Embryonic facial prominence (tissue), 1 donor: ENCODE measurements around the gene C1QL4.
A peak's percentile ranks its signal among the peaks of the same experiment; 100 is the strongest.
"Not testable (repeated sequence)": the region's sequence is repeated elsewhere in the genome, so short reads cannot be mapped to it uniquely, and the experiment has no call there.

Source experiments
- DNase-seq: peaks from one replicate; pipeline ENCODE4 v3.0.0-alpha.2; 2016; ENCODE audit errors: extremely low spot score

The C1QL4 gene

DNA sequence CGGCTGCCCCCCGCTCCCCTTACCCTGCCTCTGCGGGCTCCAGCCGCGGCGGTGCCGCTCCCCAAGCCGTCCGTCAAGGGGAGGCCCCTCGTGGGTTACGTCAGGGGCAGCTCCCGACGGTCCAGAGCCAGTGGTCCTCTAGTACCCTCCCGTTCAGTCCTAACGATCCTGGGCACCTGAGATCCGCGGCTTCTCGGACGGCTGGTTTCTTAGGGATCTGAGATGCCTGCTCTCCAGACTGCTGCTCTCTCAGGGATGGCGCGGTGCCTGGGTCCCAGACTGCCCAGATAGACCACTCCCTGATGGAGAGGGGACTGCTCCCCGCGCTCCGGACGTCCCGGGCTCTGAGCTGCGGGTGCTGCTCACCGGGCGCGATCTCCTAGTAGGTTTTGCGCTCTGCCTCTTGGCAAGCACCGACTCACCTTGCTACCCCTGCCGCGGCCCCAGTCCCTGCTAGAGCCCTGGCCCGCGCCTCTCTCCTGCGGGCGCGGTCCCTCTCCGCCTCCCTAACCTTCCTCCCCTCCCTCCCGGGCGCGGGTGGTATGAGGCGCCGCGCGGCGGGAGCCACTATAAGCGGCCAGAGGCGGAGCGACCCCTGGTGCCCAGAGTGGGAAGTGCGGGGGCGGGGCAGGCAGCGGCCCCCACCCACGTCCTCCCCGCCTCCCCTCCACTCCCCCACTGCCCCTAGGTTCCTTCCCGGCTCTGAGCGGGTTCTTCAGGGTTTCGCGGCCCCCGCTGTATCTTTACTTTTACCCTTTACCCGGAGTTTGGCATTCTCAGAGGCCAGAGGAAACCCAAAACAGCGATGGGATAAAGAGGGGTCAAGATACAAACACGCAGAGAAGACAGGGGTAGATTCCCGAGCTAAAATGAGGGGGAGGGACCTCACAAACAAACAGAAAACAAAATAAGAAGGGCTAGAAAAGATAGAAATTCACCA, at the start of gene C1QL4:
C1QL4 (minus strand) TSS at position 544 of the 940 bp plus-strand sequence. CDS start 711 bp downstream, outside the sequence.
- DNase-seq = peak; percentile 58

DNA sequence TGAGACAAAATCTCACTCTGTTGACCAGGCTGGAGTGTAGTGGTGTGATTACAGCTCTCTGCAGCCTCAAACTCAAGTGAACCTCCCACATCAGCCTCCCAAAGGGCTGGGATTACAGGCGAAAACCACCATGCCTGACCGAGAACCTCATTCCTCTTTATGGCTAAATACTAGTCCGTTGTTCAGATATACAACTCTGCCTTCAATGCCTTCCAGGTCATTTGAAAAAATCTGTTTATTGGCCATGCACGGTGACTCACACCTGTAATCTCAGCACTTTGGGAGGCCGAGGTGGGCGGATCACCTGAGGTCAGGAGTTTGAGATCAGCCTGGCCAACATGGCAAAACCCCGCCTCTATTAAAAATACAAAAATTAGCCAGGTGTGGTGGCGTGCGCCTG, 43.2 kb upstream of the C1QL4 start:
- DNase-seq = not testable (repeated sequence)

DNA sequence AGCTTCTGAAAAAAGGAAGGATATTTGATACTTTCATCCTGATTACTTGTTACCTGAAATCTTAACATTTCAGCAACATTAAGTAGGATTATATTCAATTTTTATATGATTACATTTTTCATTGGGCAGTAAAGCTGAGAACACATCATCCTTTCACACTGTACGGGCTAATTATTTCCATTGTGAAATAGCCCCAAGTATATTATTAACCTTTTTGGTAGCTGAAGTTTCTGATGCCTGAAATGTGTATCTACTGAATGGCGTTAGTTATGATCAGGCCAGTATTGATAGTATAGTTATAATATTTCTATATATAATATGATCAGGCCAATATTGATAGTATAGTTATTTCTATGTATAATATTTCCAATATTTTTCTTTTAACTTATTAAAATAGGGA, 40.4 kb upstream of the C1QL4 start:
- no peak for DNase-seq

DNA sequence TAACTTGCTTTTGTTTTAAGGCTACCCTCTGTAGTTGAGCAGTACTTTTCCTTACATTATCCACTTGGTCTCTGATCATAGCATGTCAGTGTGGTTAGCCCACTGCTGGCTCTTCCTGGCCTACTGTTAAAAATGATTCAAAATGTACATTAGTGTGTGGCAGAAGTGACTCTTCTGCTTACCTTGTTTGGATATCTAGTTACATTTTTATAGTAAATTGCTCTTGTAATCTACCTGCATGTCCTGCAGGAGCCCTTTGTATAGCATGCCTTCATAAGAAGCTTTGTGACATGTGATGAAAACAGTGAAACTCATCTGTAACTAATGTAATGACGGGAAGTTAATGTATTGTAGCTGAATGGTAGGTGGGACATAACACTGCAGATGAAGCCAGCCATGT, 38.4 kb upstream of the C1QL4 start:
- no peak for DNase-seq

DNA sequence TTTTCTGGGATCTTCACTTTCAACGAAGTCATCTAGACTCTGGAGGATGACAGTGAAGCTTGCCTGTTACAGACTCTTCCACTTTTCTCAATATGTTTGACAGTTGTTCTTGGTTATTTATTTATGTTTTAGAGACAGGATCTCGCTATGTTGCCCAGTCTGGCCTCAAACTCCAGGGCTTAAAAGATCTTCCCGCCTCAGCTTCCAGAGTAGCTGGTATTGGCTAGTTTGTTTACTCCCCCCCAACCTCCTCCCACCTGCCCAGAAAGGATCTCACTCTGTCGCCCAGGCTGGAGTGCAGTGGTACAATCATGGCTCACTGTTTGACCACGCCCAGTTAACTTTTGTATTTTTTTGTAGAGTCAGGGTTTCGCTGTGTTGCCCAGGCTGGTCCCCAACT, 33.6 kb upstream of the C1QL4 start:
- no peak for DNase-seq

DNA sequence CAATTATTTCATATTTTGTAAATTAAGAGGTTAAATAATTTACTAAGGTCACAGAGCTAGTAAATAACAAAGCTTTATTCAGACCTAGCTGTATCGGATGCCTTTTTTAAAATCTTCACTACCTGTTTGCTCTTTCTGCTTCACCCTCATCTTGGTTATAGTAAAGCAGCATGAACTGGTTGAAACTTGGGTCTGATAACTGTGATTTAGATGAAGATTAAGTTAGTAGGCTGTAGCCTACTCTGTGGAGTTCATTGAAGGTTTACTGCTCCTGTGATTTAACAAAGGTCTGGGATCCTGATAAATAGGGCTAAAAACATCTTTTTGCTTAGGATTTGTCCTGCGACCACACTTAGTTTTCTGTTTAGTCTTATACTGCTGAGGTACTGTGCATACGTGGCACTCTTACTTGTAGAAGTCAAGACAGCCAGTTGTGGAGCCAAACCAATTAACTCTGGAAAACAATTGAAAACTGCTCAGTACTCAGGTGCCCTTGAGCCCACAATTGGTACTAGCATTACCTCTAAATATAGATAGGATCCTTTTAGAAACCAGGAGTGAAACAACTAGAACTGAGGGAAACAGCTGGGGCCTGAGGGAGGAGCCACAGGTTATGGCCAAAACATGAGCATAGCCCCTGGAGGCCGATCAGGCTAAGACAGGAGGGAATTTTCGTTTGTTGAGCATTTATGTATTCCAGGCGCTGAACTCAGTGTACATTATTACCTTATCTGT, 32.6 kb upstream of the C1QL4 start:
- DNase-seq = no peak

DNA sequence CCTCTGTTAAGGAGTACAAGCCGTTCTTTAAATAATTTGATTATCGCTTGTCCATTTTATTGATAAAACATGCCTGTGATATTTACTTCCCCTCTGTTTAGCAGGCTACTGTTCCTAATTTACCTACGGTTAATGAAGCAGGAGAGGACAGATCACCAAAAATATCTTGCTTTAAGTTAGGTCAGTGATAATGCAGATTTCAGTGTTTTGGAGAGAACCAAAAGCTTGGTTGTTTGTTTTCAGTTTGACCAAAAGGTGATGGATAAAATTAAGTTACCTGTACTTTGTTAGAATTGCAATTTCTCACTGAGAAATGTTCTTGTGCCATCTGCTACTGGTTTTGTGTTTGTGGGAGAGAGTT, 31.2 kb upstream of the C1QL4 start:
- DNase-seq = no peak

DNA sequence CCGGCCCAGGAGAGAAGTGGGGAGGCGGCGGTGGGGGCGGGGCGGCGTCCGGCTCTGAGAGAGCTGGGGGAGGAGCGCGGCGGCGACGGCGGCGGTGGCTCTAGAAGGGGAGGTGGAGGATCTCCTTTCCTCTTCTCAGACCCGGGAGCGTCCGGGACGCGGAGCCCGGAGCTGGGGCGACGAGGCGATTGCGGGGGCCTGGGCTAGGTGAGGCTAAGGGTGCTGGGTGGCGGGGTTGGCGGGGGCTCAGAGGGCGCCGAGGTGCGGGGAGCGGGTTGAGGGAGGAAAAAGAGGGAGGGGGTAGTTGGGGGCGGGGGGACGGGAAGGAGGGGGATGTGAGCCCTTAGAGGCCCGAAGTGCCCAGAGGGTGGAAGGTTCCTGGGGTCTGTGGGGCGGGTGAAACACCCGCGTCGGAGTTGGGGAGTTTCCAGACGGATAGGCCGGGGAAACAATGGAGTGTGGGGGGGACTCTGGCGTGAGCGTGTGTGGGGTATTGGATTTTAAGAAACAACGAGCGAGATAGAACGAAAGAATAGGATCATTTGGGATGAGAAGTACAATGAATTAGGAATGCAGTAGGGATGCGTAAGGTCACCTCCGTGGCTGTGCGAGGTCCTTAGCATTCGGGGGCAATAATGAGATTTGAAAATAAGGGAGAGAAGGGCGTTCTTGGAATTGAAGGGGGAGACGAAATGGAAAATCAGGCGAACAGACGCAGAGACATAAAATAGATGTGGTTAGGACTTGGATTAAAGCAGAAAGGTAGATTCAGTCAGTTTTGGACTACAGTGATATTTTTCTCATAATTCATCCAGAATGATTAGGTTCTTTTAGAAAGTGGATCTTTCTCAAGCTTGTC, 30.6 kb upstream of the C1QL4 start, which contains the start of gene SPATS2:
SPATS2 (plus strand) TSS at position 82 of the 859 bp plus-strand sequence. CDS start 93,551 bp downstream, outside the sequence.
- no peak for DNase-seq

DNA sequence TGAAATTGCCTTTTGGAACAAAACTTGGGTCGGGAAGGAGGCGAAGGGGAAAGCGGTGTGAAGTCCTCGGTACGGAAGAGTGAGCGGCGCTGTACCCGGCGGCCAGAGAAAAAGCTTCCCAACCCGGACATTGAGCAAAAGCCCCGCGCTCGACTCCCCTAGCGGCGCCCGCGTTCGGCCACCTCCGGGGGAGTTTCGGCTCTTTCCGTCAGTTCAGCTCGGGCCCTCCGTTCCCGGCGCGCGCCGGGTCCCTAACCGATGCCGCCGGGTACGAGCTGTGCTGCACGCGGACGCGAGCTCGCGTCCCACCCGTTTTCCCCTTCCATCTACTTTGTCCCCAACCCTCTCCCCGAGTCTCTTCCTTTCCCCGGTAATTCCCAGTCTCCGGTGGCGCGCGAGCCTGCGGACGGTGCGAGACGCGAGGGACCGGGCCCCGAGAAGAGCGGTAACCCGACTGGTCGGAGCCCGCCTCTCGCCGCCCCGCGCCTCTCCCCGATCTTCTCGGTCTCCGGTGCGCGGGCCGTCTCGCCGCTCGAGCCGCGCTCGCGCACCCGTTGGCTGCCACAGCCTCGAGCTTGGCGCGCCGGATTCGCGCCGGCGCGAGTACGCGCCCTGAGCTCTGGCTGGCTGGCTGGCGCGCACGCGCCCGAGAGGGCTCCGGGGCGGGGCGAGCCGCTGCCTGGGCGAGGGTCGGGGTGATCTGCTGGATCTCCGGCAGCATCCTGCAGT, 29.8 kb upstream of the C1QL4 start:
- peak; percentile 86 for DNase-seq

DNA sequence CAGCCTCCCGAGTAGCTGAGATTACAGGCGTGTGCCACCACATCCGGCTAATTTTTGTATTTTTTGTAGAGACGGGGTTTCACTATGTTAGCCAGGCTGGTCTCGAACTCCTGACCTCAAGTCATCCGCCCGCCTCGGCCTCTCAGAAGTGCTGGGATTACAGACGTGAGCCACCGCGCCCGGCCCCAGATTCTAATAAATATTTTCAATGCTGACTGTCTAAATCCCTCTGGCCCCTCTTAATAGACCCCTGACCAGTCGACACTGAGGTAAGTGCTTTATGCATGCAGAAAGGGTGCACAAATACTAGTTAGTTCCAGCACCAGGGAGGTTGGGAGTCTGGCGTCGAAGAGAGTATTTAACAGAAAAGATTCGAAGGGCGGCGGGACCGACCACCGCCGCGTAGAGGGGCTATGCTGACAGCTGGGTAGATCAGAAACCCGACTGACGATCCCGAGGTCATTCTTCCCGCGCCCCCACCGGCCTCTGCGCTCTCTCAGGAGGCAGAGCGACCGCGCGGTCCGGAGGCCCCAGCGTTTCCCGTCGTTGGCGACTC, 29.2 kb upstream of the C1QL4 start:
- DNase-seq = no peak

DNA sequence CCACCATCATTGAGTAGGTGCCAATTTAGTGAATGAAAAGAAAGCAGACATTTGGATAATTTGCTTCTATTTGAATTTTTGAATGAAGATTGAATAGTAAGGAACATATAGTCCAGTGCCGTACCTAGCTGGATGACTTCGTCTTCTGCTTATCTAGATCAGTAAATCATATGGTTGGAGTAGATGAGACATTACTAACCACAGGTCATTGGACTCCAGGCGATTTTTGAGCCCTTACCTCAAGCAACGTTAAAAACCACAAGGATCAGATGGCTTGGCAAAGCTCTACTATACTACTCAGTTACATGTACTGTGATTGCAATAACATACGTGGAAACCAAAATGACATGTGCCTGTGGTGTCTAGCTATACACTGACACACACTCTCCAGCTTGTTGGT, 28.6 kb upstream of the C1QL4 start:
- DNase-seq = no peak

DNA sequence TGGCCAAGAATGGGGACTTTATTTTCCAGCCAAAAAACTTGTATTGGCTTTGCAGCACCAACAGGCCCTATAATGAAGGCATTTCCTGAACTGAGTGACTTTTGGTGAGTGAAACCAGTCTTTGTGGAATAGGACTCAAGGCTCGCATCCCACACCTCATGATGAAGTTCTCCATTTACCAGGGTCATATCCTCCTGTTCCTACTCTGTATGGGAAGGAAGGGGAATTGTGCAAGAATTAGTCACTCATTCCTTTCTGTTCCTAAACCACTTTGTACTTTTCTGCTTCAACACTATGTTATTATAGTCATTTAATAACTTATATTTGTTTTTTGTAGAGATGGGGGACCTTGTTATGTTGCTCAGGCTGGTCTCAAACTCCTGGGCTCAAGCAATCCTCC, 28.0 kb upstream of the C1QL4 start:
- no peak for DNase-seq

DNA sequence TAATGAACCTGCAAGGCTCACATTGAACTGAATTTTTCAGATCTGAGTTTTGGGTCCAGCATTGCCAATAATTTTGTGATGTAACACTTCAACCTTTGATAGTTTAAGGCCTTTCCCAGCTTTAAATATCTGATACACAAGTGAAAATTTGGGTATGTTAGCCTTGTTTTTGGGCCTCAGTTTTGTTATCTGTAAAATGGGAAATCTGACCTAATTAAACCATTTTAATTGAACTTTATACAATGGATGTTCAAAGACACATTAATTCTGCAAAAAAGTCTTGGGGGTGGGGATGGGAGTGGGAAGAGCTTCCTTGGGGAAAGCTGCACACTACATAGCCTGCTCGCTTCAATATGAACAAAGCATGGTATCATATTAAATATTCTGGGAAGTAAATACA, 25.1 kb upstream of the C1QL4 start:
- DNase-seq = no peak

DNA sequence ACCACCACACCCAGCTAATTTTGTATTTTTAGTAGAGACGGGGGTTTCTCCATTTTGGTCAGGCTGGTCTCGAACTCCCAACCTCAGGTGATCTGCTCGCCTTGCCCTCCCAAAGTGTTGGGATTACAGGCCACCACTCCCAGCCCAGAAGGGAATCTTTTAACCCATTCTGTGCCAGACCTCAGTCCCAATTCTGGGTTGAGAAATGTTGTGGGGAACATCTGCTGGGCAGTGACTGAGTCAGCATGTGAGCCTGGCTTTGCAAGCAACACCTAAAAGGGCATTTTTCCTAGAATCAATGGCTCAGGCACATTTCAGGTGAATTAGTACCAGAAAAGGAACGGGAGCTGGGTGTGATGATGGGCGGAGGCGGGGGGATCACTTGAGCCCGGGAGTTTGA, 22.7 kb upstream of the C1QL4 start:
- no peak for DNase-seq

DNA sequence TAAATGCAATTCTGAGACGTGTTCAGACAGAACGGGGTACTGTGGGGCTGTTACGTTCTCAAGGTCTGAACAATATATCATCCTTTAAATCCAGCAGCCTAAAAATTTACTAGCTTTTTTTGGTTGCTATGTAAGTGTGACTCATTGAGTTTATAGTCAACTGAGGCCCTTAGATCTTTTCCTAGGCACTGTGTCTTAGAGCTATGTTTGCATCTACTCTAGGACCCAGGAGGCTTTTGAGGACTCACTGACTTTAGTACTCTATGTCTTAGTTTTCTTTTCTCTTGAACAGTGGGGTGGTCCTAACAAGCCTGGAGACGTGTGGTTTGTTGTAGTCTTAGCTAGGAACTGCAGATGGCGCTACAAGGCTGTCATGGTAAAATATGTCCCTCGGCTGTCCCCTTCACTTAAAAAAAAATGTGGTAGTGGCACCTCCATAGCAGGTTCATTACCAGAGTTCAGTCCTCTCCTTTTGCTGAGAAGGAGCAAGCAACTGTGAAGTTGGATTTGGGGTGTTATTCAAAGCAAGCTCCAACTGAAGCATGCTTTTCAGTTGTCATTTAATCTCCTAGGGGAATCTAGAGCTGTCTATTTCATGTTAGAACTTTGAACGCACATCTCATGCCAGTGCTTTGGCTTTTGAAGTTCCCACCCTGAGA, 21.6 kb upstream of the C1QL4 start:
- no peak for DNase-seq

DNA sequence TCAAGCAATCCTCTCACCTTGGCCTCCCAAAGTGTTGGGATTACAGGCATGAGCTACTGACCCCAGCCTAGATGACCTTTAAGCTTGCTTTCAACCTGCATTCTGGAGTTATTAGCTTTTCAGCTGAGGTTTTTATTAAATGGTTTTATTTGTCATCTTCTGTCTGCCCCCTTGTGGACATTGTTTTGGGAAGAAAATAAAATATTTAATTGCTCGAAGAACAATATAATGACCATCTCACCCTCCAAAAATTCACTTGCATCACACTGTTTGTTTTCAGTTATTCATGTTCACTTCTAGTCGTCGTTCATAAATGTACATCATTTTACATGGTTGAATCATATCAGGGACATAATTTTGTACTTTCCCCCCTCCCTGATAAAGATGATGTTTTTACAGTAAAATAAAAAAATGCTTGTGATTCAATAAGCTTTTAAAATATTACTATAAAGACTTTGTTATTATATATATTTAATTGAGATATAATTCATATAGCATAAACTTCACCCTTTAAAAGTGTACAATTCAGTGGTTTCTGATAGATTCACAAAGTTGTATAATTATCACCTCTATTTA, 20.2 kb upstream of the C1QL4 start:
- no peak for DNase-seq

DNA sequence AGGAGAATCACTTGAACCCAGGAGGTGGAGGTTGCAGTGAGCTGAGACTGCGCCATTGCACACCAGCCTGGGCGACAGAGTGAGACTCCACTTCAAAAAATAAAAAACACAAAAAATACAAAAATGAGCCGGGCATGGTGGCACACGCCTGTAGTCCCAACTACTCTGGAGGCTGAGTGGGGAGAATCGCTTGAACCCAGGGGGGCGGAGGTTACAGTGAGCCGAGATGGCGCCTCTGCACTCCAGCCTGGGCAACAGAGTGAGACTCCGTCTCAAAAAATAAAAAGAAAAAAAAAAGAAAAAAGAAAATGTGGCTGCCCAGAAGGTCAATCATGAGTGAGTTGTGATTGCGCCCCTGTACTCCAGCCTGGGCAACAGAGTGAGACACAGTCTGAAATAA, 18.9 kb upstream of the C1QL4 start:
- DNase-seq = no peak

DNA sequence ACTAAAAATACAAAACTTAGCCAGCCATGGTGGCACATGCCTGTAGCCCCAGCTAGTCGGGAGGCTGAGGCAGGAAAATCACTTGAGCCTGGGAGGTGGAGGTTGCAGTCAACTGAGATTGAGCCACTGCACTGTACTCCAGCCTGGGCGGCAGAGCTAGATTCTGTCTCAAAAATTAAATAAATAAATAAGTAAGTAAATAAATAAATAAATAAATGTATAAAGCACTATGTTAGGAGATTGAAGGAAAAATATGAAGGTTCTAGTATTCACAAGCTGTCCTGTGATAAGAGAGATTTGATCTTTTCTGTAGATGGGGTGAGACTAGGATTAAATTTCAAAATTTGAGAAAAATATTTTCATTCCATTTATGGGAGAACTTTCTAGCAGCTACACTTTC, 15.4 kb upstream of the C1QL4 start:
- no peak for DNase-seq

DNA sequence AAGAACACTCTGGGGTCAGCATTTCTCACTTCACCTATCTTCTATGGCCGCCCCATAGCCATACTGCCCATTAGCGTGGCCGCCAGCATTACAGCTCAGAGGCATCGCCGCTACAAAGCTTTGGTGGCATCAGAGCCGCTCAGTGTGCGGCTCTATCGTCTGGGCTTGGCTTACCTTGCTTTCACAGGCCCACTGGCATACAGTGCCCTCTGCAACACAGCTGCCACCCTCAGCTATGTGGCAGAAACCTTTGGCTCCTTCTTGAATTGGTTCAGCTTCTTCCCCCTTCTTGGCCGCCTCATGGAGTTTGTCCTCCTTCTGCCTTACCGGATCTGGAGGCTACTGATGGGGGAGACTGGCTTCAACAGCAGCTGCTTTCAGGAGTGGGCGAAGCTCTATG, 12.3 kb upstream of the C1QL4 start:
- no peak for DNase-seq

DNA sequence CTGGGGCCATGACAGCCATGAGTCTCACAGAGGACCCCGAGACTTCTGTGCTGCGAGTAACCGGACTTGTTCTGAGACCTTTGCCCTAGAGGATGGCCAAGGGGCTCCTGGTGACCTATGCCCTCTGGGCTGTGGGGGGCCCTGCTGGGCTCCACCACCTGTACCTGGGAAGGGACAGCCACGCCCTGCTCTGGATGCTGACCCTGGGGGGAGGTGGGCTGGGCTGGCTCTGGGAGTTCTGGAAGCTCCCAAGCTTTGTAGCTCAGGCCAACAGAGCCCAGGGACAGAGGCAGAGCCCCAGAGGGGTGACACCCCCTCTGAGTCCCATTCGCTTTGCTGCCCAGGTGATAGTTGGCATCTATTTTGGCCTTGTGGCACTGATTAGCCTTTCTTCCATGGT, 11.8 kb upstream of the C1QL4 start:
- no peak for DNase-seq
